ENCODE data around the gene AGAP1.

The AGAP1 gene

DNA sequence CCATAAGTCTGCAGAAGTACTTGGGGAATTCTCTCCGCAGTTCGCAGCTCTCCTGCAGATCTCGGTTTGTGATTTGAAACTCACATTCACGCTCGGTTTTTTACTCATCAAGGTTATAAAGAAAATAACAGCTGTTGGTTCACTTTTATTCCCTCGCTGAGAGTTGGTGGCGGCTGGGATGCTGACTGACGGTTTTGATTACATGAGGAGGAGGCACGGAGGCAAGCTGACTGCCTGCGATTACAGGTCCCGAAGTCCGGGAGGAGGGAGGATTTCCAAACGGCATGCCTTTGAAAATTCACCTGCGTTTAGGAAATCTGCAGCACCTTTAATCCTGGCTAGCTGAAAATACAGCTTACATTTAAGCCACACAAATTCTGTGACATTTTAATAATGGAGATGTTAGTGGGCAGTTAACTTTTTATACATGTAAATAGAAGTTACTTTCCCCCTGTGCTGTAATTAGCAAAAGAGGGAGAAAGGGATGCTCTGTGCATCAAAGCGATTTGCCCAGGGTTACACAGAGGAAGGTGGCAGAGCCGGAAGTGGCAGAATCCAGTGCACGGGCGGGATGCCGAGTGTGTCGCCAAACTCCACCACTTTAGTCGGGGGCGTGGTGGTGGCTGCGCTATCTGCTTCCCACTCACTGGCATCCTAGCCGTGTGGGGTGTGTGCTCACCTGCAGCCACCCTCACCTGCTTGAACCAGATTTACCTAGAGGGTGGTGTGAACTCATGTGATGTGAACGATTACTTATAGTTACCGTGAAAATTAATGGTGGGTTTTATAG lies 14.7 kb downstream of the AGAP1 start:
- no peak for DNase-seq (ENCODE audit: low spot score)

DNA sequence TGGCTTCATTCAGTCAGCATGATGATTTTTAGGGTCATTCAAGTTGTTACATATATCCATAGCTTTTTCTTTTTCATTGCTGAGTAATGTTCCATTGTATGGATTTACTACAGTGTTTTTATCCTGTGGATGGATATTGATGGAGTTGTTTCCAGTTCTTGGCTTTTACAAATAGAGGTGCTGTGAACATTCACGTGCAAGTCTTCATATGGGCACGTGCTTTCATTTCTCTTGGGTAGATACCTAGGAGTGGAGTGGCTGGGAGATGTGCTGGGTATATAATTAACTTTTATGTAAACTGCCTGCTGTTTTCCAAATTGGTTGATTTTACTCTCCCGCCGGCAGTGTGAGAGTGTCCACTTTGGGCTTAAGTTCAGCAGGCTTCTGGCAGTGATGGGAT lies 16.5 kb downstream of the AGAP1 start:
- no peak for DNase-seq (ENCODE audit: low spot score)

DNA sequence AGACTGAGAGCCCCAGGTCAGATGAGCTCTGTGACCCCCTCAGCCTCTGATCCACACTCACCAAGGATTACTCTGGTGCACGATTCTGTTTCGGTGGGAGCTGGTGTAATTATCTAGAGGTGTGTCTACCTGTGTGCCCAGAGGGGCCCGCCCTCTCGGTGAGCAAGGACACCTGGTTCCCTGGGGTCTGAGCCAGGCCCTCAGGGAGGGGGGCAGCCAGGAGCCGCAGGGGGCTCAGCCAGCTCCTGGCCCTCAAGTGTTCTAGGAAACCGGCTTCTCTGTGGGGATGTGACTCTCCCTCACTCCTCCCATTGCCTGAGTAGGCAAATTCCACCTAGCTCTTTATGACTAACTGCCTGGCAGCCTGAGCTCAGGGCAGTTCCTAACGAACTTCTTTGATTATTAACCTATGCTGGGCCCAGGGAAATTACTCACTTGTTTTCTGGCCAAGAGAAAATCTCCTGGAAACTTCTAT lies 17.4 kb downstream of the AGAP1 start:
- no peak for DNase-seq (ENCODE audit: low spot score)

DNA sequence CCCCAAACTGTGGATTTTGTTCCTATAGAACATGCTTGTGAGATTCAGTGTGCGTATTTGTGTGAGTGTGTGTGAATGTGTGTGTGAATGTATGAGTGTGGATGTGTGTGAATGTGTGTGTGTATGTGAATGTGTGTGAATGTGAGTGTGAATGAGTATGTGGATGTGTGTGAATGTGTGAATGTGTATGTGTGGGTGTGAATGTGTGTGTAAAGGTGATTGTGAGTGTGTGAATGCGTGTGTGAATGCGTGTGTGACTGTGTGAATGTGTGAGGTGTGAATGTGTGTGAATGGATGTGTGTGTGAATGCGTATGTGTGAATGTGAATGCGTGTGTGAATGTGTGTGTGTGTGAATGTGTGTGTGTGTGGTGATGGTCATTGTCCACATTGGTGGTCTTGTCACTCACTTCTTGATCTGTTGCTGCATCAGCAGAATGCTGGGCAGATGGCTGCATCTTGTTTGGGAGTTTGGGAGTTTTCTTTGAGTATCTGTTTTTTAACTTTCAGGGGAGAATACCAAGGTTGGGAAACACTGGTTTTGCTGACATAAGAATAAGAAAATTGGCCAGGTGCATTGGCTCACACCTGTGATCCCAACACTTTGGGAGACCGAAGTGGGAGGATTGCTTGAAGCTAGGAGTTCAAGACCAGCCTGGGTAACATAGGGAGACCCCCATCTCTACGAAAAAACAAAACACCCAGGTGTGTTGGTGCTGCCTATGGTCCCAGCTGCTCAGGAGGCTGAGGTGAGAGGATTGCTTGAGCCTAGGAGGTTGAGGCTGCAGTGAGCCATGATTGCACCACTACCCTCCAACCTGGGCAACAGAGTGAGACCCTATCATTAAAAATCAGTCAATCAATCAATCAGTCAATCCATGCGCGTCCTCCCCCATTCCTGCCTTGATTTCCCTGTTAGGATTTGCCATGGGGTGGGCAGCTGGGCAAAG lies 18.2 kb downstream of the AGAP1 start:
- DNase-seq (ENCODE audit: low spot score) = no peak

DNA sequence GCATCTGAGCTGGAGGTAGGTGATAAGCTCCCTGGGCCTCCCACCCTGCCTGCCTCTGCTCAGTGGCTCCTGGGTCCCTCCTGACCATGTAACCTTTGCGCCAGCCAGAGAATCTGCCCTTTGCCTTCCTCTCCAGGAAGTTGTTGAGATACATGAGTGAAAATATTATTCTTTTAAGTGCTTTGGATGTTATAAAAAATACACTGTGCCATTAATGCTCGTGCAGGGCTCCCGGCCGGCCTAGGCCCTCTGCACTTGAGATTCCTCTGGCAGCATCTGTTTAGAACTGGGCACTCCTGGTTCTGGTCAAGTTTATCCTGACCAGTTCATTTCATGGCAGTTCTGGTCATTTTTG lies 18.8 kb downstream of the AGAP1 start:
- no peak for DNase-seq (ENCODE audit: low spot score)

DNA sequence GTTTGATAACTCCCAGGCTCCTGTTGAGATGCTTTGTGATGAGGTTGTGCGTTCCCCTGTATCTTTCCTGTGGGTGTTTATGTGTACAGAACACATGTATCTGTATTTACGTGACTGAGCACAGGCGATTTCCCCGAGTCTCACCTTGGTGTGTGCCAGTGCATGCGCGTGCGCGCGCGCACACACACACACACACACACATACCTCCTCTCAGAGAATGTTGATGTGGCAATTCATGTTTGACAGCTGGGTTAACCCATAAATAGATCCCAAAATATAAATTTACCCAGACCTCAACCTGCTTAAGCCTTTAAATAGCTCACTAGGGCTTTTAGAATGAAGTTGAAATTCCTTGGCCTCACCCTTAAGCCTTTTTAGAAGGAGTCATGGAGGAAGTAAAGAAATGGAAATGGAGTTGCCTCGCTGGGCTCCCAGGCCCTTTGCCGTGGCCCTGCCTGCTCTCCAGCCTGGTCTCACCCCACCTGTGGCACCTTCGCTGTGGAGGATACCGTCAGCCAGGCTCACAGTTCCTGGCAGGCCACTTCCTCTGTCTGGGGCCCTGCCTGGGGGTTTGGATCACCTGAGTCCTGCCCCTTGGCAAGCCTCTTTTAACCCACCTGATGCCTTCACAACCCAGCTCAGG lies 20.3 kb downstream of the AGAP1 start:
- no peak for DNase-seq (ENCODE audit: low spot score)

DNA sequence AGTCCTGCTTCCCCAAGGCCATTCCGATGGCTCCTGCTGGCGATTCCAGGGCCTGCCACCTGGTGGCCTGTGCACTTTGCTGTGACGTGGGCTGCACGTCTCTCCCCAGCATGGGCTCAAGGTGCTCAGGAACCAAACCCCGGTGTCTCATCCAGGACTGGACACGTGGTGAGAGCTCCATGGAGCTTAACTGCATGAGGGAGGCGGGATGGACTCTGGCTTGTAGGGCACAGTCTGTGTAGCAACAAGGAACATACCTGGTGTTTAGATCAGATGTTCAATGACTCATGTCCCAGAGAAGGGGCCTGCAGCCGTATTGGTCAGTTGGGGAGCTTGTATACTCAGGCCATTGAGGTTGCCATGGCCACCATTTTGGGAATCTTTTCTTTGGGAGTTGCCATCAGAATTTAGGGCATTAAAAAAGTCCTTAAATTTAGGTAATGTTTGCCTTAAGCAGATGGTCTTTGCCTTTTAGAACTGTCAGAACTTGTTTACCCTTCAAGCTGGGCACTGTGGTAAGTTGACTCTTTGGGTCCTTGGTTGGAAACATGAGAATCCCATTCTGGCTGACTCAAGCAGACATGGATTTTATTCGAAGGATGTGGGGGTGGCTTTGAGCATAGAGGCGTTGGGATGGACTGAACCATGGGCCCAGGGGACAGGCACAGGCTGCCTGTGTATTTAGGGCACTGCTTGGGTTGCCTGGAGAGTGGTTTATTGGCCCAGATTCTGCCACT lies 21.0 kb downstream of the AGAP1 start:
- DNase-seq (ENCODE audit: low spot score) = no peak

DNA sequence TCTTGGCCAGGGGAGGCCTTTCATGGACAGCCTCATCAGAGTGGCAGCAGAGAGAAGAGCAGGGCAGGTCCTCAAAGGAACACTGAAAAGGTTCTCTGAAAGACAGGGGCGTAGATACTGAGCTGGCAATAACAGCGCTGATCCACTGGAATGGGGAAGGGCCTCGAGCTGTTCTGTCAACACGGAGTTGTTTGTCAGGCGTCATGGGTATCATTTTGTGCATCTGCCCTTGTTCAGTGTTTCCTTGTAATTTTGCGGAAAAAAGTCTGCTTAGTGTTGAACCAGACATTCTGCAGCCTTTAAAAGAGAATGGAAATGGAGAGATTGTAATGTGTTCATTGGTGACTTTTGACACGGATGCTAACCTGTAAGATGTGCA lies 21.5 kb downstream of the AGAP1 start:
- no peak for DNase-seq (ENCODE audit: low spot score)

DNA sequence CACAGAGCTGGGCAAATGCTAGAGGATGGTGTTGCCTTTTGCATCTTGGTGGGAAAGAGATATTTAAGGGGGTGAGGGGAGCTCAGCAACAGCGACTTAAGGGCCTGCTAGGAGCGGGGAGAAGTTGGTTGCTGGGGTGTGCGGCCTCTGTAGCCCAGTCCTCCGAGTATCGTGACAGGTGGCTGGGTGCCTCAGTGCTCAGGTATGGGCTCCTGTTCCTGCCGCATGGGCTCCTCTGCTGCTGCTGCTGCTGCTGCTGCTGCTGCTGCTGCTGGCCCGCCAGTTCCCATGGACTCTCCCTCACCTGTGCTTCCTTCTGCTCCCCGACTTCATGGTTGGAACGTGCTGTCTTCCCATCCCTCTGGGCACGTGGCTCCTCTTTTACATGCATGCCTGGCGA lies 22.0 kb downstream of the AGAP1 start:
- no peak for DNase-seq (ENCODE audit: low spot score)

DNA sequence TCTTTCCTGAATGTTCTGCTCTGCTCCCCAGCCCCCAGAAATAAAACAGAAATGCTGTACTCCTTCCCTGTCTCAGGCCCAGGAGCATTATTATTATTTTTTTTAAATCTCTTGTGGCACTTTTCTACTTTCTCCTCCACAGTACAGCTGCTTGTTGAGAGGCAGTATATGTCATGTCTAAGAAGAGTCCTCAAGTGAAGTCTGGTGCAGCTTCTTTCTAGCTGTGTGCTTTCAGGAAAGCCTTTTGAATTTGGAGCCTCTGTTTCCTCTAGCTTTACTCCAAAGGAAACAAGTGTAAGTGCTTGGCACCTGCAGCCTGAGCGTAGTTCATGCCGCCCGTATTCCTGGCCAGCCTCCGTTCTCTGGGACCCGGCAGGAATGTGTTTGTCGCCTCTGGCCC lies 22.4 kb downstream of the AGAP1 start:
- DNase-seq (ENCODE audit: low spot score) = no peak

DNA sequence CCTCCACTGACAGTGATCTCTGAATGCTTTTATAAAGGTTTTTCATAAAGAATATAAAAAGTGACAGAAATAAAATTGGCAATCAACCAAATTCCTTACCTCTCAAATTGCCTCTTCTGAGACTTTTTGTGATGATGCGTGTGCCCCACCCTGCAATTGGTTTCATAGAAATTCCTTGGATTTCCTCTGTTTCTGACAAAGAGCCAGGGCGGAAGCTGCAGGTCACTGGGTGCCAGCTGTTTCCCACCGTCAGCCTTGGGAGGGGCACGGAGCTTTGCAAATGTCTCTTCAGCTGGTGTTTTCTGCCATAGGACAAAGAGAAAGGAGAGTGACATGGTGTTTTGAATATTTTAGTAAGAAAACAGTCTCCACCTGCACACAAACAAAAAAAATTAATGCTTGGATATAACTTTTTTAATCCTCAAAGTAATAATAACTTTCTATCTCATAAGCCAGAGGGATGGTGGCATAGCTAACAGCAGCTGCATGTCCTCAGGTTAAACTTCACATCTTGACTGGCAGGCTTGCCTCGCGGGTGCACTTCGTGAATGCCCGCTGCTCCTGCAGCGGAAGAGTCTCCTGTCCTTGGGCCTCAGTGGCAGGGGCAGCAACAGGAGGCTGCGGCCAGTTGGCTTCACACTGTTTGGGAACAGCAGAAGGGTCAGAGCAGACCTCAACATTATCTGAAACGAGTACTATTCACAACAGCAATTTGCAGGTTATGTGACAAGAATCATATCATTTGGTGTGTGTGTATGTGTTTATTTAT lies 24.7 kb downstream of the AGAP1 start:
- no peak for DNase-seq (ENCODE audit: low spot score)

DNA sequence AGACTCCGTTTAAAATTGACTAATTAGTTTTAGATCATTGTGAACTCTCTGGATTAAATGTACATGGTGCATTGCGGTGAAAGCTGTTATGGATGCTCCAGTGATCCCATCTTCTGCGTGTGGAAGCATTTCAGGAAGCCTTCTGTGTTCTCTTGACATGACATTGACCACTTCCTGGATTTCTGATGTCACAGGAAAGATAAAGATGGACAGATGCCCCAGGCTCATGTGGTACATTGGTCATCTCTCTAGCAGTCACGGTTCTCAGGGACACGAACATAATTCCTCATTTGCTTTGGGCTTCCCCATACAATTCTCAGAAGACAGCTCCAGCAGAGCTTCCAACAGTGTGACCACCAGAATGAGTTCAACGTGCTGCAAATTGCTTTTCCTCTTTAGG lies 26.9 kb downstream of the AGAP1 start:
- no peak for DNase-seq (ENCODE audit: low spot score)

DNA sequence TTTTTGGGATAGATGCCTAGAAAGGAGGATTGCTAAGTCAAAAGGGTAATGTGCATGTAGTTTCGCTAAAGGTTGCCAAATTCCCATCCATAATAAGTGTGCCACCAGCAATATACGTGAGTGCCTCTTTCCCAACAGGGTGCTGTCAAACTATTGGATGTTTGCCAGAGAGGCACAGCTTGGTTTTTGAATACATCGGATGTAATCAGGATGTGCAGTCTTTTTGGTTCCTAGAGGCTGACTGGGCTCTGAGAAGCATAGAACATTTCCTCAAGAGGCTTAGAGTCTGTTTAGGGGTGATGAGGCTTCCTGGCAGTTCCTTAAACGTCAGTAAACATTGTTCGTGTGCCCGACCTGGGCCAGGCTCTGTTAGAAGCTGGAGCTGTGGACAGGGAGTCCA lies 28.0 kb downstream of the AGAP1 start:
- no peak for DNase-seq (ENCODE audit: low spot score)

DNA sequence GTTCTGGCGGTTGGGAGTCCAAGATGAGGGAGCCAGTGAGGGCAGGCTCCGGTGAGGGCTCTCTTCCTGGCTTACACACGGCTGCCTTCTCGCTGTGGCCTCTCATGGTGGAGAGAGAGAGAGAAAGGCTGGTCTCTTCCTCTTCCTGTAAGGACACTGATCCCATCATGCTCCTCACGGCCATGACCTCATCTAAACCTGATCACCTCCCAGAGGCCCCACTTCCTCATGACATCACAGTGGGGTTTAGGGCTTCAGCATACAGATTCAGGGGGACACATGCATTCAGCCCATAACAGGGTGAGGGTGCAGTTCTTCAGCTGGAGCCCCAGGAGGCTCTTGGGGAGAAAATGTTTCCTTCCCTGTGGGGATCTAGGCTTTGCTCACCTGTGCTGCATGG lies 29.2 kb downstream of the AGAP1 start:
- no peak for DNase-seq (ENCODE audit: low spot score)

DNA sequence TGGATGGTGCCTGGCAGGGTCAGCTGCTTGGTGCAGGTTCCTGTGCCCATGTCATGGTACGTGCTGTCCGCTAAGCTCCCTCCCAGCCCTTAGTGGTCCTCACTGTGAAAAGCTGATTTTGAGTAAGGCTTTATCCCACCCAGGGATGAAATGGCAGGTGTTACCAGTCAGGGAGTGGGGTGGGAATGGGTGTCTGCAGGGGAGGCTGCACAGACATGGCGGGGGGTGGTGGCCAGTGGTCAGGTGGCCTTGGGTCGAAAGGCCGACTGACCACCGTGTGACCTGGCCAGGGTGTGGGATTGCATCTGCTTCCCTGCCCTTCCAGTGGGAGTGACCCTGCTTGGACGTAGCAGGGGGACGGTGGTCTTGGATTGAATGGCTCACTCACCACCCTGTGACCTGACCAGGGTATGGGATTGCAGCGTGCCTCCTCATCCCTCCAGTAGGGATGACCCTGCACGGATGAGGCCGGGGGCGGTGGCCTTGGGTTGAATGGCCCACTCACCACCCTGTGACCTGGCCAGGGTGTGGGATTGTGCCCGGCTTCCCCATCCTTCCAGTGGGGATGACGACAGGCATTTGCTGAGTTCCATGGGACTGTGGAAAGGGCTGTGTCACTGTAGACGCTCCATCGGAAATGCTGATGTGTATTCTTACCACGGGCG lies 29.8 kb downstream of the AGAP1 start:
- no peak for DNase-seq (ENCODE audit: low spot score)

DNA sequence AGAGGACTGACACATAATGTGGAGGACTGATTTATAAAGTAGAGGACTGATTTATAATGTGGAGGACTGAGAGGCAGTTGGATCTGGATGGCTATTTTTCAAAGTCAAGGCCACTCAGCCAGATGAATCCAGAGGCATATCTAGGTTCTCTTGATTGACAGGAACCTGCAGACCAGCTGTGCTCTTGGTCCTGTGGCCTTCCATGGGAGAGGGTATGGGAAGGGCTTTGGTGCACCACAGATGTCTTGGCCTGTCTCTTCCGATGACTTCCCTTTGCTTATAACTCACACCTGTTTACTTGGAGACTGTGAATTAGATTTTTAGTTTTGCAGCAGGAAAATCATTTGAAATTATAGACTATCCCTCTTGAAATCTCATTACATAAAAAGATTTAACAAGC lies 32.3 kb downstream of the AGAP1 start:
- no peak for DNase-seq (ENCODE audit: low spot score)

DNA sequence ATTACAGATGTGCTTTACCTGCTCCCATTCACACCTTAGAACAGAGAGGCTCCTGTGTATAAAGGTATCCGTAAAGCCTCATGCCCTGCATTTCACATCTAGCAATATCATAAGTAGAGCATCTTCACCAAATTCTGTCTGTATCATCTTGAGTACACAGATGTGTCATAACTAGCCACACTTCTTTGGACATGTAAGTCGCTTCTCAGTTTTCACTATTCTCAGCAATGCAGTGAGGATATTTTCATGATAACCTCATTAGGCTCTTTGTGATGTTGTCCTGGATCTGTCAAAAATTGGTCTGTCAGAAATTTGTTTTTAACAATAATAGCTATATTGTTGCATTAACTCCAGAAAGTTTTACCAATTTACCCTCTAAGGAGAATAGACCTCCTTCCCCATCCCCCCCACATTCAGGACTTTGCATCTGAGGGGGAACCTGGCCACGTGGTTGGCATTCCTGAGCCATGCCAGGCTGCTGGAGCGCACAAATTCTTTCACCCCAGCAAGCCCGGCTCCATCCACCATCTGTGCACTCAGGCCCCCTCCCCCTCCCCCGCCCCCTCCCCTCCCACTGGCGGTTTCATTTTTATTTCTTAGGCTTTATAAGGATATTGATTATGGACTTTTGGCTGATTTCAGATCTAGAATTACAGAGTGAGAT lies 34.1 kb downstream of the AGAP1 start:
- no peak for DNase-seq (ENCODE audit: low spot score)

DNA sequence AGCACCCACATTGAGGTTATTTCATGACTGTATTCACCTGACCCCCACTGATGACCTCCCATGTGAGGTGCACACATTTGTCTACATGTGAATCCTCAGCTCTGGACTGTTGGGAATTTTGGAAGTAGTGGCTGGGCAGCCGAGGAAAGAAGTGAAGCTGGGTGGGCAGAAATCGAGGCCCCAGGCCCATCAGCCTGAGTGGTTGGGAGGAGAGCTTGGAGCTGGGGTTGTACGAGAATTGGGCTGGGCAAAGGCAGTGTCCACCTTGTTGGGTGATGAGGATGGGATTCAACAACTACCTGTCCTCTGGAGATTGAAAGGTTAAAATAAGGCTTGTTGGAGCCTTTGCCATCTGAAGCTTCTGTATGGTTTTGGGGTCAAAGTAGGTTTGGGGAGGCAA lies 35.8 kb downstream of the AGAP1 start:
- no peak for DNase-seq (ENCODE audit: low spot score)

DNA sequence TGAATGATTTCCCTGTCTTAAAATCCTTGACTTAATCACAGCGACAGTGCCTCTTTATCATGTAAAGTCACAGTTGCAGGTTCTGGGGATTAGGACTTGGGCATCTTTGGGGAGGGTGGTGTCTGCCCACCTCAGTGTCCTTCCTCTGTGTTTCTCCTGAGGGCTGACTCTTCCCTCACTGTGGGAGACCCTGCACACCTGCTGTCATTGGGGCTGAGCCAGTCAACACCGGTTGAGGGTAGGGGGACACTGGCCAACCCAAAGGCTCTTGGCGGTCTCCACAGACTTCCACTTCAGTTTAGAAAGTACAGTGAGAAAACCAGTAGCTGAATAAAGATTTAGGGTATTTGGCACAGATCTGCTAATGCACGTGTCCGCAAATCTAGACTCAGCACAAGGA lies 36.9 kb downstream of the AGAP1 start:
- DNase-seq (ENCODE audit: low spot score) = no peak

DNA sequence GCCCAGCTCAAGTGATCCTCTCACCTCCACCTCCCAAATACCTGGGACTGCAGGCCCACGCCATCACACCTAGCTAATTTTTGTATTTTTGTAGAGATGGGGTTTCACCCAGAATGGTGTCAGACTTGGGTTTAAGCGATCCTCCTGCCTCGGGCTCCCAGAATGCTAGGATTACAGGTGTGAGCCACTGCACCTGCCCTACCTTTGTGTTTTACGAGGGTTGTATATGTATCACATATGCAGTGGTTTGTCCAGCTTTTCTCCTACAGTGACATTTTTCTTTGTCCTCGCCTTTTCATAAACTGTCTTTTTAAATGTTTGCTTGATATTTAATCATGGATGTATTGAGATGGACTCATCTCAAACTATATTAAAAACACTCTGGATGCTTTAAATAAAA lies 38.5 kb downstream of the AGAP1 start:
- no peak for DNase-seq (ENCODE audit: low spot score)

All from activated CD4-positive, alpha-beta T cell treated with anti-CD3 and anti-CD28 coated beads, Interleukin-2, Interleukin-4, amounts not matched to agents 100 ng/mL and 50 ng/mL, durations not matched to agents 16 hours and 8 hours (primary cell).